K562 treated with DMSO at 1 percent for 48 hours (cell line): ENCODE measurements around the gene GALNT7. TPM values are rescaled to one million over a fixed set of nuclear protein-coding genes. Genes with fewer than 3 reads are reported as not detected.

ENCODE experiments used
- total RNA-seq: library from RNA; unstranded; fragments of 300-600 nt; gene quantifications from 2 replicates; pipeline ENCODE4 v1.2.3, GENCODE V29; 2022; ENCODE audit warnings: low replicate concordance; ENCODE audit errors: extremely low read depth

GALNT7 gene
- not detected in 2 replicates for total RNA-seq

GRCh38 chr4:173168396-173169177 is at the start of gene GALNT7:
GALNT7 (plus strand) TSS chr4:173168811; CDS start chr4:173168836, 25 bp downstream.

GRCh38 chr4:173334085-173334890 is 165.7 kb downstream of the GALNT7 start, which contains the start of gene HMGB2:
HMGB2 (minus strand) TSS chr4:173334358; CDS start chr4:173333649, 709 bp downstream.

GRCh38 chr4:173370477-173371291 is 202.1 kb downstream of the GALNT7 start, which contains the start of gene SAP30:
SAP30 (plus strand) TSS chr4:173370954; CDS start chr4:173371183, 229 bp downstream.

Other genes starting within 250 kb of the GALNT7 start
- 974 TPM in 1 of 2 replicates, not detected in the other for gene HMGB2, start 165.5 kb downstream of the GALNT7 start, total RNA-seq
- gene SAP30, start 202.1 kb downstream of the GALNT7 start, total RNA-seq: not detected in 2 replicates
- not detected in 2 replicates for gene SCRG1, start 230.3 kb downstream of the GALNT7 start, total RNA-seq